Stomach (tissue), 9 donors: Measurements from ENCODE around the gene RPS25. TPM values are rescaled to one million over a fixed set of nuclear protein-coding genes. Genes with fewer than 3 reads are reported as not detected.
"Not testable (repeated sequence)": the region's sequence is repeated elsewhere in the genome, so short reads cannot be mapped to it uniquely, and the experiment has no call there.

Experiments
- DNase-seq, 2 donors: peaks; one replicate each; pipeline versions ENCODE4 v3.0.0 to v3.0.0-alpha.2; 2013 to 2019
- H3K27ac ChIP-seq, 5 donors: fragments of 200-600 bp in 4 of 5; sonication (generic) in 4 of 5; one replicate each; pipeline ENCODE4 v1.5.1; 2013 to 2019; ENCODE audit warnings: mild to moderate bottlenecking in 1 of 5, moderate library complexity in 1 of 5
- H3K27me3 ChIP-seq, 3 donors: fragments of 200-600 bp; sonication (generic); one replicate each; pipeline ENCODE4 v1.5.1; 2017 to 2019; ENCODE audit warnings: mixed run types in 1 of 3
- H3K36me3 ChIP-seq, 4 donors: fragments of 200-600 bp; sonication (generic); 1 replicate in 3 of 4; 2 replicates in 1 of 4; pipeline ENCODE4 v1.5.1; 2016 to 2019
- H3K4me1 ChIP-seq, 4 donors: fragments of 200-600 bp; sonication (generic); one replicate each; pipeline ENCODE4 v1.5.1; 2016 to 2019
- H3K4me3 ChIP-seq, 4 donors: fragments of 200-600 bp; sonication (generic) in 3 of 4; one replicate each; pipeline ENCODE4 v1.5.1; 2016 to 2019; ENCODE audit warnings: mild to moderate bottlenecking in 1 of 4
- H3K9me3 ChIP-seq, 4 donors: fragments of 200-600 bp; sonication (generic); one replicate each; pipeline ENCODE4 v1.5.1; 2016 to 2019
- CTCF ChIP-seq, 7 experiments: fragments of 450-650 bp in 4 of 7; fragments of 200-600 bp in 3 of 7; sonication (generic) in 3 of 7; IDR thresholded peaks; one replicate each; pipeline ENCODE4 v1.5.1; 2016 to 2019; ENCODE audit warnings: antibody characterized with exemption in 7 of 7, control low read depth in 2 of 7, mild to moderate bottlenecking in 1 of 7
- EP300 ChIP-seq: sonication (generic); formaldehyde crosslinking; IDR thresholded peaks from one replicate; pipeline ENCODE4 v1.6.1; 2017; ENCODE audit warnings: antibody characterized with exemption
- POLR2A ChIP-seq, 4 donors: fragments of 450-650 bp; IDR thresholded peaks; one replicate each; pipeline ENCODE4 v1.6.1; 2016; ENCODE audit warnings: antibody characterized with exemption in 4 of 4, control low read depth in 2 of 4, mild to moderate bottlenecking in 1 of 4, moderate library complexity in 1 of 4
- POLR2AphosphoS5 ChIP-seq, 3 donors: sonication (generic); formaldehyde crosslinking; IDR thresholded peaks; one replicate each; pipeline ENCODE4 v1.6.1; 2016; ENCODE audit warnings: antibody characterized with exemption in 3 of 3
- WGBS, 5 donors: extraction: QIAGEN DNeasy Blood & Tissue Kit in 3 of 5; methylation state at CpG; one replicate each; pipeline versions ENCODE4 v1.1.5 to v1.1.7; 2013 to 2018; 5-methylcytosine and 5-hydroxymethylcytosine counted together
- intact Hi-C: fragments of 100-400 bp; cut with DNase I; formaldehyde crosslinking; loops from one replicate; pipeline ENCODE4 v1.15.1; 2023; ENCODE audit warnings: low total_unique reads
- polyA plus RNA-seq, 3 donors: library from polyadenylated mRNA; stranded (reverse); fragments of 200-250 nt; gene quantifications; one replicate each; pipeline ENCODE4 v1.2.3, GENCODE V29; 2013
- total RNA-seq, 5 donors: library from RNA; depleted of rRNA; stranded (reverse); fragments of >200 nt; gene quantifications; one replicate each; pipeline versions ENCODE4 v1.1.0 to v1.2.3, GENCODE V29; 2014 to 2016
- donor health status: healthy with polysubstance abuse.
- donor health status: Bipolar disorder and iron deficiency.
- donor health status: healthy.

RPS25 gene
- total and polyA plus RNA-seq, 8 donors: 157 to 3,218 (median 2,172) TPM

- Histone ChIP-seq H3K9me3 (no peaks in the 10 kb centered on the region), H3K4me3 (no peak overlapping the region), H3K27ac (no peak overlapping the region), H3K36me3 (no peaks in the 10 kb centered on the region), H3K4me1 (no peaks in the 10 kb centered on the region), H3K27me3 (no peaks in the 10 kb centered on the region)
- no peak for DNase-seq
- no peak for TF ChIP-seq CTCF (IDR thresholded peaks at IDR 0.05)
- no peak for TF ChIP-seq EP300
- no peak for TF ChIP-seq POLR2AphosphoS5 (IDR thresholded peaks at IDR 0.05)
- TF ChIP-seq POLR2A (IDR thresholded peaks at IDR 0.05): no peak
- intact Hi-C loops: no loop called here
- whole genome bisulfite sequencing, 5 donors: 71 to 89% (median 79%) methylated on average over 5 of the region's 5 CpGs
Measured at GRCh38 chr11:118988280-118988679, 29.9 kb downstream of the RPS25 start.

- TF ChIP-seq POLR2A (IDR thresholded peaks at IDR 0.05) (no peak), EP300 (no peak), POLR2AphosphoS5 (IDR thresholded peaks at IDR 0.05) (no peak), CTCF (IDR thresholded peaks at IDR 0.05) (no peak)
- 58 to 85% (median 83%) methylated on average over 2 of the region's 2 CpGs for WGBS, 5 donors
- Histone ChIP-seq H3K9me3 (no peaks in the 10 kb centered on the region), H3K4me1 (peaks cover 0 to 9% (median 4%) of the 10 kb centered on the region in 4 donors), H3K4me3 (no peak overlapping the region), H3K27me3 (no peaks in the 10 kb centered on the region), H3K27ac (no peak overlapping the region), H3K36me3 (no peaks in the 10 kb centered on the region)
- intact Hi-C loops: no loop called here
- no peak for DNase-seq
Measured at GRCh38 chr11:118984825-118985224, 33.3 kb downstream of the RPS25 start.

GRCh38 chr11:118984337-118984736 lies 33.8 kb downstream of the RPS25 start:
- H3K27me3 ChIP-seq, intact Hi-C loops, H3K4me3 ChIP-seq, H3K27ac ChIP-seq, H3K4me1 ChIP-seq, DNase-seq, H3K36me3 ChIP-seq, H3K9me3 ChIP-seq: not testable (repeated sequence)
- WGBS, 5 donors: 75 to 87% (median 75%) methylated on average over 8 of the region's 8 CpGs

GRCh38 chr11:118980191-118980881 lies 37.8 kb downstream of the RPS25 start:
- peaks cover 0 to 9% (median 4%) of the 10 kb centered on the region in 4 donors for H3K4me1 ChIP-seq
- peaks cover 0 to 16% (median 0%) of the 10 kb centered on the region in 3 donors for H3K27me3 ChIP-seq
- intact Hi-C loops: no loop called here
- H3K27ac ChIP-seq: no peak overlapping the region
- no peaks in the 10 kb centered on the region for H3K9me3 ChIP-seq
- TF ChIP-seq CTCF (IDR thresholded peaks at IDR 0.05) (no peak), POLR2AphosphoS5 (IDR thresholded peaks at IDR 0.05) (no peak), EP300 (no peak), POLR2A (IDR thresholded peaks at IDR 0.05) (no peak)
- peak overlapping the region in 1 of 4 donors; percentile 5 for H3K4me3 ChIP-seq
- peak in 1 of 2 donors; percentile 56 for DNase-seq
- 21 to 34% (median 28%) methylated on average over 10 to 21 of the region's 21 CpGs for WGBS, 5 donors
- H3K36me3 ChIP-seq: no peaks in the 10 kb centered on the region

GRCh38 chr11:118979434-118979833 lies 38.7 kb downstream of the RPS25 start:
- 55 to 69% (median 64%) methylated on average over 6 to 9 of the region's 9 CpGs for WGBS, 5 donors
- H3K27me3 ChIP-seq: peaks cover 0 to 16% (median 0%) of the 10 kb centered on the region in 3 donors
- no peaks in the 10 kb centered on the region for H3K36me3 ChIP-seq
- intact Hi-C loops: no loop called here
- H3K4me1 ChIP-seq: peaks cover 0 to 9% (median 4%) of the 10 kb centered on the region in 4 donors
- H3K4me3 ChIP-seq: no peak overlapping the region
- H3K9me3 ChIP-seq: no peaks in the 10 kb centered on the region
- TF ChIP-seq CTCF (IDR thresholded peaks at IDR 0.05): no peak
- TF ChIP-seq POLR2AphosphoS5 (IDR thresholded peaks at IDR 0.05): no peak
- TF ChIP-seq POLR2A (IDR thresholded peaks at IDR 0.05): no peak
- TF ChIP-seq EP300: no peak
- H3K27ac ChIP-seq: no peak overlapping the region
- no peak for DNase-seq
